CD4-positive, alpha-beta T cell (primary cell): Measurements from ENCODE around the gene SCUBE2. TPM values are rescaled to one million over a fixed set of nuclear protein-coding genes. Genes with fewer than 3 reads are reported as not detected.

Experiments
- ATAC-seq: fragments of 200-7000 bp; cut with Tn5 transposase; one replicate; pipeline ENCODE4 v1.10.0; 2022; ENCODE audit warnings: mild to moderate bottlenecking; ENCODE audit not compliant: poor library complexity
- CTCF ChIA-PET: fragments of 350-600 bp; sonication (Branson Sonifier 250); formaldehyde crosslinking; loops from one replicate; lab custom pipeline; 2021; ENCODE audit warnings: antibody characterized with exemption, inconsistent platforms; lab: Charles Lee
- POLR2A ChIA-PET: fragments of 350-600 bp; sonication (Branson Sonifier 250); formaldehyde crosslinking; loops from one replicate; lab custom pipeline; 2021; ENCODE audit warnings: antibody characterized with exemption, inconsistent platforms; lab: Charles Lee
- DNase-seq, 14 experiments: peaks; one replicate each; pipeline ENCODE4 v3.0.0-alpha.2; 2013 to 2020; ENCODE audit warnings: mixed read lengths in 2 of 14
- H3K27ac ChIP-seq, 2 donors: one replicate each; pipeline versions ENCODE4 v1.5.1 to v1.7.0; 2013; ENCODE audit warnings: low read length in 2 of 2, low read depth in 1 of 2, mild to moderate bottlenecking in 1 of 2
- H3K27me3 ChIP-seq, 2 experiments: 1 replicate in 1 of 2; 2 replicates in 1 of 2; pipeline versions ENCODE4 v1.6.1 to v1.7.0; 2013; ENCODE audit warnings: low read length in 2 of 2, control low read depth in 1 of 2, mild to moderate bottlenecking in 1 of 2, moderate library complexity in 1 of 2; ENCODE audit not compliant: insufficient read depth in 2 of 2, control insufficient read depth in 1 of 2
- H3K36me3 ChIP-seq: one replicate; pipeline ENCODE4 v1.6.1; 2013; ENCODE audit warnings: low read length, control low read depth; ENCODE audit not compliant: insufficient read depth
- H3K4me1 ChIP-seq: one replicate; pipeline ENCODE4 v1.6.1; 2013; ENCODE audit warnings: low read length, control low read depth; ENCODE audit not compliant: insufficient read depth
- H3K4me3 ChIP-seq: one replicate; pipeline ENCODE4 v1.5.1; 2013; ENCODE audit warnings: mild to moderate bottlenecking, low read length, moderate library complexity
- H3K9me3 ChIP-seq, 2 experiments: 1 replicate in 1 of 2; 2 replicates in 1 of 2; pipeline versions ENCODE4 v1.6.1 to v1.7.0; 2013; ENCODE audit warnings: low read length in 2 of 2, mild to moderate bottlenecking in 2 of 2, control low read depth in 1 of 2, moderate library complexity in 1 of 2; ENCODE audit not compliant: control insufficient read depth in 1 of 2, insufficient read depth in 1 of 2
- H3K27ac Mint-ChIP-seq: one replicate; pipeline ENCODE4 v1.8.0; 2020; ENCODE audit warnings: mixed read lengths
- H3K27me3 Mint-ChIP-seq: one replicate; pipeline ENCODE4 v1.8.0; 2021; ENCODE audit warnings: mixed read lengths
- H3K36me3 Mint-ChIP-seq: one replicate; pipeline ENCODE4 v1.8.0; 2021; ENCODE audit warnings: low read depth, mixed read lengths
- H3K4me1 Mint-ChIP-seq: one replicate; pipeline ENCODE4 v1.8.0; 2021; ENCODE audit warnings: low read depth, mixed read lengths
- H3K4me3 Mint-ChIP-seq: one replicate; pipeline ENCODE4 v1.8.0; 2020; ENCODE audit warnings: mild to moderate bottlenecking, mixed read lengths
- H3K9me3 Mint-ChIP-seq: one replicate; pipeline ENCODE4 v1.8.0; 2020; ENCODE audit warnings: mixed read lengths
- intact Hi-C, 2 experiments: fragments of 100-400 bp; cut with DNase I in 1 of 2; cut with micrococcal nuclease in 1 of 2; formaldehyde crosslinking; loops; one replicate each; pipeline versions ENCODE4 v1.15.1 to v1.9.0; 2023 to 2025; cut with DNase I, micrococcal nuclease
- total RNA-seq, 174 experiments: library from RNA in 2 of 174; stranded (reverse) in 2 of 174; gene quantifications; one replicate each; pipeline ENCODE4 v1.2.3 and lab custom pipeline; 2021 to 2026
- TF ChIP-seq, protein P1 (sequence below): fragments of 200-600 bp; IDR thresholded peaks from one replicate; pipeline ENCODE4 v1.8.0; 2022; ENCODE audit warnings: antibody characterized with exemption, mild to moderate bottlenecking

SCUBE2 gene
- total RNA-seq, 2 experiments from 2014 or later: 0.17 TPM; not detected in 1

DNA sequence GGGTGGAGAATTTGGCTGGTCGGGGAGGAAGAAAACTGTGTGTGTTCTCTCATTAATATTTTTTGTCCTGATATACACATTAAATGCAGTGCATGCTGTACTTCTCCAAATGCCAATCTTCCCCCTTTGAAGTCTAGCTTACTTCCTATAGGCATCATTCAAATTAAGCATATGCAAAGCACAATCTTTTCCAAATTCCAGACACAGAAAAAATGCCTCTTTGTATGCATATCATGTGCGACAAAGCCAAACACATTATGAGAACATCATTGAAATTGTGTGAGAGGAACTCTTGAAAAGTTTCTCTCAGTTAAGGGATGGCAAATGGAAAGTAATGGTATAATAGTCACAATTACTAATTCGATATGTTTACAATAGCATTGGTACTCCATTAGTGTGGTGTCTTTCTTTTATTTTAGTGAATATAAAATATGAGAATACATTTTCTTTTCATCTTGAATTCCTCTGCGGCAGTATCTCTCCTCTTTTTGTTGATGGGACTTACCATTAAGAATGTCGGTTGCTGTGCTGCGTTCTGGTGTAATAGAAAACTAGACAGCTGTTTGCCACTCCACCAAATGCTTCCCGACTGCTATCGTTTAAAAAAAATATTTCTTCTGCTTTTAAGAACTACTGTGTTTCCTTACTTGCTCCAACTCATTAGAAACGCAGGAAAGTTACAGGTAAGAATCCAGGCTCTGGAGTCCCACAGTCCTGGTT lies 68.3 kb downstream of the SCUBE2 start:
- Mint-ChIP-seq H3K9me3 (no peaks in the 10 kb centered on the region), H3K27ac (no peak overlapping the region), H3K4me3 (no peak overlapping the region), H3K27me3 (peaks cover 5% of the 10 kb centered on the region), H3K4me1 (peaks cover 5% of the 10 kb centered on the region), H3K36me3 (no peaks in the 10 kb centered on the region)
- Histone ChIP-seq H3K27me3 (no peaks in the 10 kb centered on the region), H3K27ac (no peak overlapping the region), H3K4me1 (no peaks in the 10 kb centered on the region), H3K4me3 (no peak overlapping the region), H3K9me3 (no peaks in the 10 kb centered on the region), H3K36me3 (no peaks in the 10 kb centered on the region)
- POLR2A ChIA-PET: no interaction called here
- TF ChIP-seq, protein P1, sequence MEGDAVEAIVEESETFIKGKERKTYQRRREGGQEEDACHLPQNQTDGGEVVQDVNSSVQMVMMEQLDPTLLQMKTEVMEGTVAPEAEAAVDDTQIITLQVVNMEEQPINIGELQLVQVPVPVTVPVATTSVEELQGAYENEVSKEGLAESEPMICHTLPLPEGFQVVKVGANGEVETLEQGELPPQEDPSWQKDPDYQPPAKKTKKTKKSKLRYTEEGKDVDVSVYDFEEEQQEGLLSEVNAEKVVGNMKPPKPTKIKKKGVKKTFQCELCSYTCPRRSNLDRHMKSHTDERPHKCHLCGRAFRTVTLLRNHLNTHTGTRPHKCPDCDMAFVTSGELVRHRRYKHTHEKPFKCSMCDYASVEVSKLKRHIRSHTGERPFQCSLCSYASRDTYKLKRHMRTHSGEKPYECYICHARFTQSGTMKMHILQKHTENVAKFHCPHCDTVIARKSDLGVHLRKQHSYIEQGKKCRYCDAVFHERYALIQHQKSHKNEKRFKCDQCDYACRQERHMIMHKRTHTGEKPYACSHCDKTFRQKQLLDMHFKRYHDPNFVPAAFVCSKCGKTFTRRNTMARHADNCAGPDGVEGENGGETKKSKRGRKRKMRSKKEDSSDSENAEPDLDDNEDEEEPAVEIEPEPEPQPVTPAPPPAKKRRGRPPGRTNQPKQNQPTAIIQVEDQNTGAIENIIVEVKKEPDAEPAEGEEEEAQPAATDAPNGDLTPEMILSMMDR: no peak
- intact Hi-C loops: no loop called here
- CTCF ChIA-PET: no interaction called here
- ATAC-seq (no peak), DNase-seq (no peak)

DNA sequence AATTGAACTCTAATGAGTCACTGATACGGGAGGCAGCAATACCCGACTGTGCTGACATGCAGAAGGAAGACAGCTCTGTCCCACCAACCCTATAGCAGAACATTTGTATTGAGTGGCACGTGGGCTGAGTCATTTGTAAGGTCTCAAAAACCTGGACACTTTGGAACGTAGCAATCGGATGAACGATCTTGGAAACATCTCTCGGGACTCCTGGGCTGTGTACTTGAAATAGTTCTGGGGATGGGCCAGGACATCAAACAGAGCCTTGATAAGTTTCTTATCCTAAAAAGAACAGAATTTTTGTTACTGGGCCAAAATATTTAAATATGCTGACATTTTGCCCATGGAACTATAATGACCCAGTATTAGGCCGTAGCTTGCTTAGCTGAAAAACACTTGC lies 70.5 kb downstream of the SCUBE2 start:
- no peak for DNase-seq

DNA sequence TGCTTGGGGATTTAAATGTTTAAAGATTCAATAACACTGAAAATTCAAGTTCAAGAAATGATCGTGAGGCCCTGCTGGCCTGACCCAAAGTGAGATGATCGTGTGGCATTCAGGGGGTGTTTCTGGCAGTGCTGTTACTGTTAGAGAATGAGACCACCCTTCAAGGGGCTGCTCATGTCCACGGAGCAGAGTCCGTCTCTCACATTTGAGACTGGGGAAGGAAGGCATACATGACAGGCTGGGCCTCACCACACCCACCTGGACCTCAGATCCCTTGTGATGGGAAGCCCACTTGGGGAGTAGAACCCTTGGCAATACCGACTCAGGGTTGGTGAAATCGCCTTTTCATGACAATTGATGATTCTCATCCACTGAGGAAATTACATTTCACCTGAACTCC lies 71.5 kb downstream of the SCUBE2 start:
- Mint-ChIP-seq H3K4me3 (no peak overlapping the region), H3K36me3 (no peaks in the 10 kb centered on the region), H3K9me3 (no peaks in the 10 kb centered on the region), H3K27me3 (peaks cover 5% of the 10 kb centered on the region), H3K4me1 (peaks cover 29% of the 10 kb centered on the region), H3K27ac (no peak overlapping the region)
- ATAC-seq (no peak), DNase-seq (no peak)
- ChIA-PET CTCF (no interaction called here), POLR2A (interaction anchor here (0.6 kb wide), 1 partner anchor 12 kb away, joined by 3 read pairs; no protein-coding TSS in a partner anchor)
- Histone ChIP-seq H3K27me3 (no peaks in the 10 kb centered on the region), H3K4me3 (no peak overlapping the region), H3K4me1 (peaks cover 18% of the 10 kb centered on the region), H3K9me3 (no peaks in the 10 kb centered on the region), H3K36me3 (no peaks in the 10 kb centered on the region), H3K27ac (no peak overlapping the region)
- TF ChIP-seq, protein P1: no peak
- intact Hi-C loops: no loop called here

More for the DNA sequence above, 70.5 kb downstream of the SCUBE2 start:
- Histone ChIP-seq H3K4me3 (no peak overlapping the region), H3K4me1 (peaks cover 18% of the 10 kb centered on the region), H3K27me3 (no peaks in the 10 kb centered on the region), H3K9me3 (no peaks in the 10 kb centered on the region), H3K36me3 (no peaks in the 10 kb centered on the region), H3K27ac (no peak overlapping the region)
- intact Hi-C loops: no loop called here
- Mint-ChIP-seq H3K27me3 (peaks cover 5% of the 10 kb centered on the region), H3K9me3 (no peaks in the 10 kb centered on the region), H3K4me1 (peaks cover 27% of the 10 kb centered on the region), H3K27ac (no peak overlapping the region), H3K36me3 (no peaks in the 10 kb centered on the region), H3K4me3 (no peak overlapping the region)
- POLR2A ChIA-PET: no interaction called here
- ATAC-seq: no peak
- TF ChIP-seq, protein P1: no peak
- CTCF ChIA-PET: no interaction called here
